Stimulated activated naive B cell treated with anti-CD40 and anti-IgM and Interleukin-4, amounts not matched to agents 10 μg/mL and 1 μg/mL and 100 μg/mL, for 72 hours (primary cell): ENCODE data around the gene NOTUM.
A peak's percentile ranks its signal among the peaks of the same experiment; 100 is the strongest.

Experiments used
- ATAC-seq, 2 donors: fragments of 150-1000 bp; cut with Tn5 transposase; replicated peaks; 2 replicates each; pipeline ENCODE4 v1.10.0; 2021; ENCODE audit warnings: moderate library complexity in 1 of 2
- DNase-seq: peaks from one replicate; pipeline ENCODE4 v3.0.0; 2021
- H3K27ac Mint-ChIP-seq: one replicate; pipeline ENCODE4 v1.8.0; 2022; ENCODE audit warnings: mild to moderate bottlenecking, mixed read lengths
- H3K27me3 Mint-ChIP-seq, 2 donors: one replicate each; pipeline ENCODE4 v1.8.0; 2022; ENCODE audit warnings: mixed read lengths in 2 of 2
- H3K36me3 Mint-ChIP-seq, 2 donors: one replicate each; pipeline ENCODE4 v1.8.0; 2022; ENCODE audit warnings: mixed read lengths in 2 of 2, mild to moderate bottlenecking in 1 of 2
- H3K4me1 Mint-ChIP-seq, 2 donors: one replicate each; pipeline ENCODE4 v1.8.0; 2022; ENCODE audit warnings: mixed read lengths in 2 of 2, mild to moderate bottlenecking in 1 of 2
- H3K4me3 Mint-ChIP-seq, 2 donors: one replicate each; pipeline ENCODE4 v1.8.0; 2022; ENCODE audit warnings: mild to moderate bottlenecking in 2 of 2, mixed read lengths in 2 of 2, moderate library complexity in 1 of 2
- H3K9me3 Mint-ChIP-seq, 2 donors: one replicate each; pipeline ENCODE4 v1.8.0; 2022; ENCODE audit warnings: mixed read lengths in 2 of 2, mild to moderate bottlenecking in 1 of 2

NOTUM gene

GRCh38 chr17:81961087-81961511, at the start of gene NOTUM:
Gene NOTUM (minus strand): TSS chr17:81961187. CDS start chr17:81960909, 278 bp downstream.
- DNase-seq (no peak), ATAC-seq (no peak)
- Mint-ChIP-seq H3K27ac (no peak within 1 kb of the TSS), H3K4me3 (peak within 1 kb of the TSS; percentile 32 to 41), H3K9me3 (no peaks in the 10 kb centered on the region), H3K36me3 (no peaks in the 10 kb centered on the region), H3K27me3 (peaks cover 40 to 55% of the 10 kb centered on the region in 2 donors), H3K4me1 (peaks cover 5 to 12% of the 10 kb centered on the region in 2 donors)

GRCh38 chr17:82009413-82009812, 48.4 kb upstream of the NOTUM start:
- ATAC-seq (no peak), DNase-seq (no peak)
- H3K9me3 Mint-ChIP-seq, result no peaks in the 10 kb centered on the region
- H3K4me3 Mint-ChIP-seq, result no peak overlapping the region
- no peak overlapping the region for H3K27ac Mint-ChIP-seq
- H3K36me3 Mint-ChIP-seq, result peaks cover 6 to 15% of the 10 kb centered on the region in 2 donors
- H3K4me1 Mint-ChIP-seq, result no peaks in the 10 kb centered on the region
- no peaks in the 10 kb centered on the region for H3K27me3 Mint-ChIP-seq

GRCh38 chr17:82008941-82009405, 48.0 kb upstream of the NOTUM start:
- no peak for DNase-seq
- Mint-ChIP-seq H3K9me3 (no peaks in the 10 kb centered on the region), H3K36me3 (peaks cover 6 to 15% of the 10 kb centered on the region in 2 donors), H3K4me3 (no peak overlapping the region), H3K4me1 (no peaks in the 10 kb centered on the region), H3K27me3 (no peaks in the 10 kb centered on the region), H3K27ac (no peak overlapping the region)
- ATAC-seq, result no peak

GRCh38 chr17:82008258-82008940, 47.4 kb upstream of the NOTUM start:
- ATAC-seq, result no peak

GRCh38 chr17:82007495-82008257, 46.7 kb upstream of the NOTUM start:
- no peaks in the 10 kb centered on the region for H3K27me3 Mint-ChIP-seq
- no peaks in the 10 kb centered on the region for H3K4me1 Mint-ChIP-seq
- H3K4me3 Mint-ChIP-seq, result no peak overlapping the region
- DNase-seq (no peak), ATAC-seq (no peak)
- no peaks in the 10 kb centered on the region for H3K9me3 Mint-ChIP-seq
- peaks cover 6 to 13% of the 10 kb centered on the region in 2 donors for H3K36me3 Mint-ChIP-seq
- peak overlapping the region; percentile 59 for H3K27ac Mint-ChIP-seq

More at GRCh38 chr17:82008258-82008940, 47.4 kb upstream of the NOTUM start:
- Mint-ChIP-seq H3K9me3 (no peaks in the 10 kb centered on the region), H3K4me3 (no peak overlapping the region), H3K27ac (peak overlapping the region; percentile 59), H3K27me3 (no peaks in the 10 kb centered on the region), H3K4me1 (no peaks in the 10 kb centered on the region), H3K36me3 (peaks cover 6 to 15% of the 10 kb centered on the region in 2 donors)
- DNase-seq, result no peak

GRCh38 chr17:82007228-82007494, 46.2 kb upstream of the NOTUM start:
- no peak overlapping the region for H3K27ac Mint-ChIP-seq
- no peaks in the 10 kb centered on the region for H3K4me1 Mint-ChIP-seq
- no peaks in the 10 kb centered on the region for H3K9me3 Mint-ChIP-seq
- peaks cover 6 to 12% of the 10 kb centered on the region in 2 donors for H3K36me3 Mint-ChIP-seq
- H3K27me3 Mint-ChIP-seq, result no peaks in the 10 kb centered on the region
- H3K4me3 Mint-ChIP-seq, result no peak overlapping the region
- no peak for ATAC-seq
- no peak for DNase-seq

- no peaks in the 10 kb centered on the region for H3K9me3 Mint-ChIP-seq
- peaks cover 0 to under 1% of the 10 kb centered on the region in 2 donors for H3K4me1 Mint-ChIP-seq
- no peak overlapping the region for H3K27ac Mint-ChIP-seq
- no peaks in the 10 kb centered on the region for H3K27me3 Mint-ChIP-seq
- ATAC-seq (no peak), DNase-seq (no peak)
- no peak overlapping the region for H3K4me3 Mint-ChIP-seq
- H3K36me3 Mint-ChIP-seq, result peaks cover 6 to 12% of the 10 kb centered on the region in 2 donors
Measured at GRCh38 chr17:82006468-82007227, 45.7 kb upstream of the NOTUM start.

- H3K9me3 Mint-ChIP-seq, result no peaks in the 10 kb centered on the region
- no peak overlapping the region for H3K4me3 Mint-ChIP-seq
- H3K27me3 Mint-ChIP-seq, result no peaks in the 10 kb centered on the region
- H3K36me3 Mint-ChIP-seq, result peaks cover 6 to 12% of the 10 kb centered on the region in 2 donors
- peak overlapping the region; percentile 14 for H3K27ac Mint-ChIP-seq
- ATAC-seq, result no peak
- H3K4me1 Mint-ChIP-seq, result peaks cover 0 to 6% of the 10 kb centered on the region in 2 donors
- DNase-seq, result no peak
Measured at GRCh38 chr17:82005701-82006348, 44.8 kb upstream of the NOTUM start.

- H3K27me3 Mint-ChIP-seq, result no peaks in the 10 kb centered on the region
Measured at GRCh38 chr17:82004517-82005455, 43.8 kb upstream of the NOTUM start.

GRCh38 chr17:82003411-82004381, 42.7 kb upstream of the NOTUM start:
- H3K27me3 Mint-ChIP-seq, result no peaks in the 10 kb centered on the region
- peaks cover 3 to 6% of the 10 kb centered on the region in 2 donors for H3K4me1 Mint-ChIP-seq
- ATAC-seq, result no peak
- H3K27ac Mint-ChIP-seq, result no peak overlapping the region
- DNase-seq, result no peak
- no peaks in the 10 kb centered on the region for H3K9me3 Mint-ChIP-seq
- peaks cover 0 to 5% of the 10 kb centered on the region in 2 donors for H3K36me3 Mint-ChIP-seq
- H3K4me3 Mint-ChIP-seq, result no peak overlapping the region

More at GRCh38 chr17:82004517-82005455, 43.8 kb upstream of the NOTUM start:
- no peak overlapping the region for H3K27ac Mint-ChIP-seq
- peaks cover 3 to 6% of the 10 kb centered on the region in 2 donors for H3K4me1 Mint-ChIP-seq
- no peak for DNase-seq
- ATAC-seq, result no peak
- no peak overlapping the region for H3K4me3 Mint-ChIP-seq
- H3K36me3 Mint-ChIP-seq, result peaks cover 6 to 9% of the 10 kb centered on the region in 2 donors
- no peaks in the 10 kb centered on the region for H3K9me3 Mint-ChIP-seq

GRCh38 chr17:82001571-82002056, 40.6 kb upstream of the NOTUM start:
- H3K27ac Mint-ChIP-seq, result no peak overlapping the region
- H3K27me3 Mint-ChIP-seq, result no peaks in the 10 kb centered on the region
- no peak overlapping the region for H3K4me3 Mint-ChIP-seq
- ATAC-seq (no peak), DNase-seq (no peak)
- H3K4me1 Mint-ChIP-seq, result peaks cover 3 to 6% of the 10 kb centered on the region in 2 donors
- H3K36me3 Mint-ChIP-seq, result peaks cover 4 to 11% of the 10 kb centered on the region in 2 donors
- H3K9me3 Mint-ChIP-seq, result no peaks in the 10 kb centered on the region
